ENCODE results near the gene MMAB.

Gene MMAB

DNA sequence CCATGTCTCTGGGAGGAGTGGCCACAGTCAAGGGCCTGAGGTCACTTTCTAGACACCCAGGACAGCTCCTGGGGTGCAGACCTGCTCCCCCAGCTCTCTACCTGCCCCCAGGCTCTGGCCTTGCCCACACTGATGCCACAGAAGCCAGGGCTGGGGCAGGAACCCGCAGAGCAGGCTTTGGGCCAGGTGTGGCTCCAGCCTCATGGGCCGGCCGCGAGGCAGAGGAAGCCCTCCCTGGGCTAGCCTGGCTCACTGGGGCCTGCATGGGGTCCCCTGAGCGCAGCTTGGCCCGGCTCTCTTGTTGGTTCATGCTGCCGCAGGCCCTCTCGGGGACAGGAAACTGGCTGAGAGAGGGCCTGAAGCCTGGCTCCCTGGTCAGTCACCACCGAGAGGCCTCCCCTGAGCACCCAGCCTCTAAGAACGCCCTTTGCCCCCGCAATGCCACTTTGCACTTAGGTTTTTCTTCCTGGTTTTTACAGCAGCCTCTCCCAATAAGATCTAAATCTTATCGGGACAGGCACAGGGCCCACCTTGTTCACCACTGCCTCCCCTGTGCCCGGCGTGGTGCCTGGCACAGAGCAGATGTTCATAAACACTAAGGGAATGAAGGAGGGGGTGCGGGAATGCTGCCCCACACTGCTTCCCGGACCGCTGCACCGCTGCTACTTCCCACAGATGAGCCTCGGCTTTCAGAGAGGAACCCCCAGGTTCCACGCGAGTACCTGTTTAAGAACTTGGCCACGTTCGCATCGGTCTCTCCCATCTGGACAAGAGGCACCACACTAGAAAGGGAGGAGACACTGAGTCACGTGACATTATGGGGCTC, 14.7 kb downstream of the MMAB start:
- TF ChIP-seq, protein P1, sequence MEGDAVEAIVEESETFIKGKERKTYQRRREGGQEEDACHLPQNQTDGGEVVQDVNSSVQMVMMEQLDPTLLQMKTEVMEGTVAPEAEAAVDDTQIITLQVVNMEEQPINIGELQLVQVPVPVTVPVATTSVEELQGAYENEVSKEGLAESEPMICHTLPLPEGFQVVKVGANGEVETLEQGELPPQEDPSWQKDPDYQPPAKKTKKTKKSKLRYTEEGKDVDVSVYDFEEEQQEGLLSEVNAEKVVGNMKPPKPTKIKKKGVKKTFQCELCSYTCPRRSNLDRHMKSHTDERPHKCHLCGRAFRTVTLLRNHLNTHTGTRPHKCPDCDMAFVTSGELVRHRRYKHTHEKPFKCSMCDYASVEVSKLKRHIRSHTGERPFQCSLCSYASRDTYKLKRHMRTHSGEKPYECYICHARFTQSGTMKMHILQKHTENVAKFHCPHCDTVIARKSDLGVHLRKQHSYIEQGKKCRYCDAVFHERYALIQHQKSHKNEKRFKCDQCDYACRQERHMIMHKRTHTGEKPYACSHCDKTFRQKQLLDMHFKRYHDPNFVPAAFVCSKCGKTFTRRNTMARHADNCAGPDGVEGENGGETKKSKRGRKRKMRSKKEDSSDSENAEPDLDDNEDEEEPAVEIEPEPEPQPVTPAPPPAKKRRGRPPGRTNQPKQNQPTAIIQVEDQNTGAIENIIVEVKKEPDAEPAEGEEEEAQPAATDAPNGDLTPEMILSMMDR (conservative IDR thresholded peaks at IDR 0.05; ENCODE audit: low read depth, low read length), result no peak
- no peak overlapping the region for H3K4me3 ChIP-seq (ENCODE audit: low read depth, low read length)
- DNase-seq (ENCODE audit: low read depth), result no peak

- DNase-seq (ENCODE audit: low read depth), result peak; percentile 66
- no peak overlapping the region for H3K4me3 ChIP-seq (ENCODE audit: low read depth, low read length)
- TF ChIP-seq, protein P1 (conservative IDR thresholded peaks at IDR 0.05; ENCODE audit: low read depth, low read length), result no peak
Measured at GRCh38 chr12:109557805-109558204, 15.5 kb downstream of the MMAB start.

- TF ChIP-seq, protein P1 (conservative IDR thresholded peaks at IDR 0.05; ENCODE audit: low read depth, low read length), result no peak
- DNase-seq (ENCODE audit: low read depth), result no peak
- H3K4me3 ChIP-seq (ENCODE audit: low read depth, low read length), result no peak overlapping the region
Measured at GRCh38 chr12:109557200-109557599, 16.1 kb downstream of the MMAB start.

DNA sequence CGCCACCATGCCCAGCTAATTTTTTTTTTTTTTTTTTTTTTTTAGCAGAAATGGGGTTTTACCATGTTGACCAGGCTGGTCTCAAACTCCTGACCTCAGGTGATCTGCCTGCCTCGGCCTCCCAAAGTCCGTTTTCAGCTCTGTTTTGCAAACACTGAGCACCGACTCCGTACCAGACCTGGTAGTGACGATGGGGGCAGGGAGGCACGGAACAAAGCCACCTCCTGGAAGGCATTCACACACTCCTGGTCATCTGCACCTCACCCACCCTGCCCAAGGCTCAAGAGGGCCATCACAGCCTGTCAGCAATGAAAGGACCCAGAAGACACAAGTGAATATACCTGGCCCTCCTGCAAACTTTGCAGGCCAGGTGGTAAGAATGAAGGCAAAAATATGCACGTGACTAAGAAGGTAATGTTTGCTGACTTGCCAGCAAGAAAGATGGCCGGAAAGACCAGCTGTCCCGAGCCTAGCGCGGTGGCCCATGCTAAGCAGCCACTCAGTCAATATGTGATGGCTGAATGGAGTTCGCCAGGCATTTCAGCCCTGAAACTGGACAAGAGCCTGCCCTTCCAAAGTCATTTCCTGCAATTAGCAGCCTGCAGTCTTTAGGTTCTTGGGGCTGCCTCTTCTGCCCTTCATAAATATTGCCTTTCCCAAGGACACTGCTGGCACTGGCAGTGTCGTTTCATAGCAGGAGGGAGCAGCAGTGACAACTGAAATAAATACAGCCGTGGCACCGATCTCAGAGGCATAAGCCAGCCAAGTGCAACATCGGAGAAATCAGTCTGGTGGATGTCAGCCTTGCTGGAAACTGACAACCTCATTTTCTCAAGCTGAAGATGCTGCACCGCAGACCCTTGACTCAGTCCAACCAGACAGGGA, 17.6 kb downstream of the MMAB start:
- no peak overlapping the region for H3K4me3 ChIP-seq (ENCODE audit: low read depth, low read length)
- TF ChIP-seq, protein P1 (conservative IDR thresholded peaks at IDR 0.05; ENCODE audit: low read depth, low read length), result no peak
- DNase-seq (ENCODE audit: low read depth), result no peak

GRCh38 chr12:109554761-109555160, 18.5 kb downstream of the MMAB start:
- no peak for DNase-seq (ENCODE audit: low read depth)
- no peak overlapping the region for H3K4me3 ChIP-seq (ENCODE audit: low read depth, low read length)
- TF ChIP-seq, protein P1 (conservative IDR thresholded peaks at IDR 0.05; ENCODE audit: low read depth, low read length), result no peak

DNA sequence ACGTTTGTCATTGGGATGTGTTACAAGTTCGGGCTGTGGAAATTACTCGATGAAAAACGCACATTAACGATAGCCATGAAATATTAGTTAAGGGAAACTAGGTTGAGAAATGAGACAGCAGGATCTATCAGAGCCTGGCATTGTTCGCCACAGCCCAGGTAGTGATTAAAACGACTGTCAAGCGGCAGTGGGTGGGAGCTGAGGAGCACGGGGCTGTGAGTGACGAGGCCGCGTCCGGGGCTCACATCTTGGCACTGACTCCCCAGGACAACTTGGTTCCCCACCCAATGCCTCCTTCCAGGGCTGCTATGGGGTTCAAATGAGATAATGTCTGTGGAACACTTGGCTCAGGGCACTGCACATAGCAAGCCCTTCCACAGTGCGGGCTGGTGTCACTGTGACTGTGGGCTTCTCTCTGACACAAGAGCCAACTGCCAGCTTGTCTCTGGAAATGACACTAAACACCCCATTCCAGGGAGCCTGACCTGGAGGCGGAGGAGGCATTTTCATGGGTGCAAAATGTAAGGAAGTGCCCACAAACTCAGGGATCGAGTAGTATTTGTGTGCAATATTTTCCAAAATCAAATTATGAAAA, 19.3 kb downstream of the MMAB start:
- no peak for DNase-seq (ENCODE audit: low read depth)
- no peak overlapping the region for H3K4me3 ChIP-seq (ENCODE audit: low read depth, low read length)
- TF ChIP-seq, protein P1 (conservative IDR thresholded peaks at IDR 0.05; ENCODE audit: low read depth, low read length), result no peak

Measured in choroid plexus epithelial cell (primary cell).